WTC11 (cell line): Measurements from ENCODE around the gene COG5. TPM values are rescaled to one million over a fixed set of nuclear protein-coding genes. Genes with fewer than 3 reads are reported as not detected.

ENCODE experiments used
- ATAC-seq: fragments of 200-7000 bp; cut with Tn5 transposase; 2 replicates; pipeline ENCODE4 v1.10.0; 2021; ENCODE audit warnings: mild to moderate bottlenecking, moderate library complexity
- CTCF ChIA-PET: fragments of 300-600 bp; sonication (Branson Sonifier 250); formaldehyde crosslinking; loops from one replicate; lab custom pipeline; 2021; ENCODE audit warnings: antibody characterized with exemption; lab: Charles Lee
- POLR2A ChIA-PET: fragments of 350-600 bp; sonication (Branson Sonifier 250); formaldehyde crosslinking; loops from one replicate; lab custom pipeline; 2021; ENCODE audit warnings: antibody characterized with exemption; lab: Charles Lee
- DNase-seq: peaks from one replicate; pipeline ENCODE4 v3.0.0; 2021; ENCODE audit warnings: low spot score
- H3K27ac Mint-ChIP-seq: 2 replicates; pipeline ENCODE4 v1.8.0; 2021; ENCODE audit warnings: mixed read lengths
- H3K27me3 Mint-ChIP-seq: 2 replicates; pipeline ENCODE4 v1.8.0; 2021; ENCODE audit warnings: low read depth, mild to moderate bottlenecking, moderate library complexity, mixed read lengths
- H3K36me3 Mint-ChIP-seq: 2 replicates; pipeline ENCODE4 v1.8.0; 2021; ENCODE audit warnings: mixed read lengths
- H3K4me1 Mint-ChIP-seq: 2 replicates; pipeline ENCODE4 v1.8.0; 2022; ENCODE audit warnings: mixed read lengths
- H3K4me3 Mint-ChIP-seq: 2 replicates; pipeline ENCODE4 v1.8.0; 2021; ENCODE audit warnings: mild to moderate bottlenecking, moderate library complexity, mixed read lengths
- H3K9me3 Mint-ChIP-seq: 2 replicates; pipeline ENCODE4 v1.8.0; 2021; ENCODE audit warnings: mixed read lengths
- CBFB ChIP-seq: sonication (generic); formaldehyde crosslinking; IDR thresholded peaks from 2 replicates; pipeline ENCODE4 v1.8.1; 2022; ENCODE audit warnings: mild to moderate bottlenecking, low read depth, missing genetic modification reagents
- CTCF ChIP-seq: fragments of 200-600 bp; IDR thresholded peaks from 2 replicates; pipeline ENCODE4 v1.8.0; 2022; ENCODE audit warnings: antibody characterized with exemption
- NFYB ChIP-seq: sonication (generic); formaldehyde crosslinking; conservative IDR thresholded peaks from 2 replicates; pipeline ENCODE4 v1.8.0; 2022; ENCODE audit warnings: low read depth, missing genetic modification reagents
- NR1H2 ChIP-seq: sonication (generic); formaldehyde crosslinking; IDR thresholded peaks from 2 replicates; pipeline ENCODE4 v1.9.0; 2021; ENCODE audit warnings: mild to moderate bottlenecking, moderate library complexity, missing genetic modification reagents
- OVOL2 ChIP-seq: fragments of 250-450 bp; sonication (Bioruptor Pico); IDR thresholded peaks from 2 replicates; pipeline ENCODE4 v1.9.0; 2021; ENCODE audit warnings: mild to moderate bottlenecking, borderline replicate concordance
- PREB ChIP-seq: sonication (generic); formaldehyde crosslinking; IDR thresholded peaks from 2 replicates; pipeline ENCODE4 v1.8.1; 2022; ENCODE audit warnings: mild to moderate bottlenecking, missing genetic modification reagents, moderate library complexity, borderline replicate concordance
- RELA ChIP-seq: sonication (generic); formaldehyde crosslinking; IDR thresholded peaks from 2 replicates; pipeline ENCODE4 v1.8.1; 2022; ENCODE audit warnings: missing genetic modification reagents, mild to moderate bottlenecking, borderline replicate concordance
- TEAD1 ChIP-seq: sonication (generic); formaldehyde crosslinking; IDR thresholded peaks from 2 replicates; pipeline ENCODE4 v1.8.0; 2022; ENCODE audit warnings: mild to moderate bottlenecking, missing genetic modification reagents
- ZNF121 ChIP-seq: sonication (generic); formaldehyde crosslinking; IDR thresholded peaks from 2 replicates; pipeline ENCODE4 v1.8.0; 2023; ENCODE audit warnings: missing genetic modification reagents
- ZNF423 ChIP-seq: fragments of 250-450 bp; sonication (Bioruptor Pico); IDR thresholded peaks from 2 replicates; pipeline ENCODE4 v2.1.2; 2022; ENCODE audit warnings: mild to moderate bottlenecking, moderate library complexity
- ZNF671 ChIP-seq: fragments of 250-450 bp; sonication (Bioruptor Pico); IDR thresholded peaks from 2 replicates; pipeline ENCODE4 v1.8.0; 2021; ENCODE audit warnings: mild to moderate bottlenecking
- total RNA-seq: library from RNA; stranded (reverse); gene quantifications from 3 replicates; pipeline ENCODE4 v1.2.3, GENCODE V29; 2021
- TF ChIP-seq, protein P1 (sequence below): sonication (generic); formaldehyde crosslinking; IDR thresholded peaks from 2 replicates; pipeline ENCODE4 v1.8.1; 2022; ENCODE audit warnings: low read depth, mild to moderate bottlenecking, moderate library complexity, missing genetic modification reagents, borderline replicate concordance
- TF ChIP-seq, protein P2 (sequence below): sonication (generic); formaldehyde crosslinking; IDR thresholded peaks from 2 replicates; pipeline ENCODE4 v1.8.1; 2023; ENCODE audit warnings: mild to moderate bottlenecking, missing genetic modification reagents, moderate library complexity
- TF ChIP-seq, protein P3 (sequence below): sonication (generic); formaldehyde crosslinking; IDR thresholded peaks from 2 replicates; pipeline ENCODE4 v1.8.0; 2022; ENCODE audit warnings: mild to moderate bottlenecking, missing genetic modification reagents
- TF ChIP-seq, protein P4 (sequence below): sonication (generic); formaldehyde crosslinking; conservative IDR thresholded peaks from 2 replicates; pipeline ENCODE4 v1.8.1; 2023; ENCODE audit warnings: mild to moderate bottlenecking, low read depth, missing genetic modification reagents, moderate library complexity
- TF ChIP-seq, protein P5 (sequence below): sonication (generic); formaldehyde crosslinking; IDR thresholded peaks from 2 replicates; pipeline ENCODE4 v1.8.0; 2023; ENCODE audit warnings: mild to moderate bottlenecking, missing genetic modification reagents
- TF ChIP-seq, protein P6 (sequence below): sonication (generic); formaldehyde crosslinking; conservative IDR thresholded peaks from 2 replicates; pipeline ENCODE4 v1.8.1; 2022; ENCODE audit warnings: mild to moderate bottlenecking, missing genetic modification reagents
- TF ChIP-seq, protein P7 (sequence below): fragments of 250-450 bp; sonication (Bioruptor Pico); IDR thresholded peaks from 2 replicates; pipeline ENCODE4 v1.9.0; 2021; ENCODE audit warnings: mild to moderate bottlenecking

Gene COG5
- total RNA-seq, 1 experiment from 2014 or later: 23.8 TPM

- DNase-seq (no peak), ATAC-seq (no peak)
- H3K4me1 Mint-ChIP-seq: peaks cover 26% of the 10 kb centered on the region
- TF ChIP-seq, protein P1, sequence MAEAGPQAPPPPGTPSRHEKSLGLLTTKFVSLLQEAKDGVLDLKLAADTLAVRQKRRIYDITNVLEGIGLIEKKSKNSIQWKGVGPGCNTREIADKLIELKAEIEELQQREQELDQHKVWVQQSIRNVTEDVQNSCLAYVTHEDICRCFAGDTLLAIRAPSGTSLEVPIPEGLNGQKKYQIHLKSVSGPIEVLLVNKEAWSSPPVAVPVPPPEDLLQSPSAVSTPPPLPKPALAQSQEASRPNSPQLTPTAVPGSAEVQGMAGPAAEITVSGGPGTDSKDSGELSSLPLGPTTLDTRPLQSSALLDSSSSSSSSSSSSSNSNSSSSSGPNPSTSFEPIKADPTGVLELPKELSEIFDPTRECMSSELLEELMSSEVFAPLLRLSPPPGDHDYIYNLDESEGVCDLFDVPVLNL: no peak
- TF ChIP-seq, protein P2, sequence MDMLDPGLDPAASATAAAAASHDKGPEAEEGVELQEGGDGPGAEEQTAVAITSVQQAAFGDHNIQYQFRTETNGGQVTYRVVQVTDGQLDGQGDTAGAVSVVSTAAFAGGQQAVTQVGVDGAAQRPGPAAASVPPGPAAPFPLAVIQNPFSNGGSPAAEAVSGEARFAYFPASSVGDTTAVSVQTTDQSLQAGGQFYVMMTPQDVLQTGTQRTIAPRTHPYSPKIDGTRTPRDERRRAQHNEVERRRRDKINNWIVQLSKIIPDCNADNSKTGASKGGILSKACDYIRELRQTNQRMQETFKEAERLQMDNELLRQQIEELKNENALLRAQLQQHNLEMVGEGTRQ (CRISPR knock-in tag): no peak
- TF ChIP-seq NR1H2 (CRISPR knock-in tag): no peak
- TF ChIP-seq, protein P3, sequence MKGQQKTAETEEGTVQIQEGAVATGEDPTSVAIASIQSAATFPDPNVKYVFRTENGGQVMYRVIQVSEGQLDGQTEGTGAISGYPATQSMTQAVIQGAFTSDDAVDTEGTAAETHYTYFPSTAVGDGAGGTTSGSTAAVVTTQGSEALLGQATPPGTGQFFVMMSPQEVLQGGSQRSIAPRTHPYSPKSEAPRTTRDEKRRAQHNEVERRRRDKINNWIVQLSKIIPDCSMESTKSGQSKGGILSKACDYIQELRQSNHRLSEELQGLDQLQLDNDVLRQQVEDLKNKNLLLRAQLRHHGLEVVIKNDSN (CRISPR knock-in tag): no peak
- no peak for TF ChIP-seq CTCF
- H3K27ac Mint-ChIP-seq: no peak overlapping the region
- H3K9me3 Mint-ChIP-seq: peaks cover 4% of the 10 kb centered on the region
- H3K27me3 Mint-ChIP-seq: no peaks in the 10 kb centered on the region
- ChIA-PET CTCF (interaction anchor here (0.6 kb wide), 1 partner anchor 11 kb away, joined by 4 read pairs; no protein-coding TSS in a partner anchor), POLR2A (no interaction called here)
- H3K36me3 Mint-ChIP-seq: no peaks in the 10 kb centered on the region
- no peak overlapping the region for H3K4me3 Mint-ChIP-seq
These were observed 169.4 kb downstream of the COG5 start for GRCh38 chr7:107394276-107394675.

GRCh38 chr7:107392830-107393229 is 170.9 kb downstream of the COG5 start:
- Mint-ChIP-seq H3K4me3 (no peak overlapping the region), H3K4me1 (peaks cover 28% of the 10 kb centered on the region), H3K36me3 (no peaks in the 10 kb centered on the region), H3K9me3 (peaks cover 3% of the 10 kb centered on the region), H3K27me3 (no peaks in the 10 kb centered on the region; the same call in 1 of the 2 replicates), H3K27ac (no peak overlapping the region)
- DNase-seq (no peak), ATAC-seq (no peak)
- ChIA-PET CTCF (interaction anchor here (0.6 kb wide), 1 partner anchor 624 kb away, joined by 3 read pairs; no protein-coding TSS in a partner anchor), POLR2A (interaction anchor here (0.7 kb wide), 1 partner anchor 187 kb away, joined by 3 read pairs; no protein-coding TSS in a partner anchor)
- TF ChIP-seq TEAD1 (CRISPR knock-in tag) (no peak), PREB (CRISPR knock-in tag) (no peak), CBFB (no peak), OVOL2 (no peak), ZNF423 (CRISPR knock-in tag) (no peak), NFYB (CRISPR knock-in tag) (no peak), RELA (CRISPR knock-in tag) (no peak), ZNF671 (CRISPR knock-in tag) (no peak), ZNF121 (CRISPR knock-in tag) (no peak)
- TF ChIP-seq, protein P4, sequence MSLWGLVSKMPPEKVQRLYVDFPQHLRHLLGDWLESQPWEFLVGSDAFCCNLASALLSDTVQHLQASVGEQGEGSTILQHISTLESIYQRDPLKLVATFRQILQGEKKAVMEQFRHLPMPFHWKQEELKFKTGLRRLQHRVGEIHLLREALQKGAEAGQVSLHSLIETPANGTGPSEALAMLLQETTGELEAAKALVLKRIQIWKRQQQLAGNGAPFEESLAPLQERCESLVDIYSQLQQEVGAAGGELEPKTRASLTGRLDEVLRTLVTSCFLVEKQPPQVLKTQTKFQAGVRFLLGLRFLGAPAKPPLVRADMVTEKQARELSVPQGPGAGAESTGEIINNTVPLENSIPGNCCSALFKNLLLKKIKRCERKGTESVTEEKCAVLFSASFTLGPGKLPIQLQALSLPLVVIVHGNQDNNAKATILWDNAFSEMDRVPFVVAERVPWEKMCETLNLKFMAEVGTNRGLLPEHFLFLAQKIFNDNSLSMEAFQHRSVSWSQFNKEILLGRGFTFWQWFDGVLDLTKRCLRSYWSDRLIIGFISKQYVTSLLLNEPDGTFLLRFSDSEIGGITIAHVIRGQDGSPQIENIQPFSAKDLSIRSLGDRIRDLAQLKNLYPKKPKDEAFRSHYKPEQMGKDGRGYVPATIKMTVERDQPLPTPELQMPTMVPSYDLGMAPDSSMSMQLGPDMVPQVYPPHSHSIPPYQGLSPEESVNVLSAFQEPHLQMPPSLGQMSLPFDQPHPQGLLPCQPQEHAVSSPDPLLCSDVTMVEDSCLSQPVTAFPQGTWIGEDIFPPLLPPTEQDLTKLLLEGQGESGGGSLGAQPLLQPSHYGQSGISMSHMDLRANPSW (CRISPR knock-in tag): no peak
- TF ChIP-seq, protein P5, sequence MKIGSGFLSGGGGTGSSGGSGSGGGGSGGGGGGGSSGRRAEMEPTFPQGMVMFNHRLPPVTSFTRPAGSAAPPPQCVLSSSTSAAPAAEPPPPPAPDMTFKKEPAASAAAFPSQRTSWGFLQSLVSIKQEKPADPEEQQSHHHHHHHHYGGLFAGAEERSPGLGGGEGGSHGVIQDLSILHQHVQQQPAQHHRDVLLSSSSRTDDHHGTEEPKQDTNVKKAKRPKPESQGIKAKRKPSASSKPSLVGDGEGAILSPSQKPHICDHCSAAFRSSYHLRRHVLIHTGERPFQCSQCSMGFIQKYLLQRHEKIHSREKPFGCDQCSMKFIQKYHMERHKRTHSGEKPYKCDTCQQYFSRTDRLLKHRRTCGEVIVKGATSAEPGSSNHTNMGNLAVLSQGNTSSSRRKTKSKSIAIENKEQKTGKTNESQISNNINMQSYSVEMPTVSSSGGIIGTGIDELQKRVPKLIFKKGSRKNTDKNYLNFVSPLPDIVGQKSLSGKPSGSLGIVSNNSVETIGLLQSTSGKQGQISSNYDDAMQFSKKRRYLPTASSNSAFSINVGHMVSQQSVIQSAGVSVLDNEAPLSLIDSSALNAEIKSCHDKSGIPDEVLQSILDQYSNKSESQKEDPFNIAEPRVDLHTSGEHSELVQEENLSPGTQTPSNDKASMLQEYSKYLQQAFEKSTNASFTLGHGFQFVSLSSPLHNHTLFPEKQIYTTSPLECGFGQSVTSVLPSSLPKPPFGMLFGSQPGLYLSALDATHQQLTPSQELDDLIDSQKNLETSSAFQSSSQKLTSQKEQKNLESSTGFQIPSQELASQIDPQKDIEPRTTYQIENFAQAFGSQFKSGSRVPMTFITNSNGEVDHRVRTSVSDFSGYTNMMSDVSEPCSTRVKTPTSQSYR: no peak
- TF ChIP-seq, protein P6, sequence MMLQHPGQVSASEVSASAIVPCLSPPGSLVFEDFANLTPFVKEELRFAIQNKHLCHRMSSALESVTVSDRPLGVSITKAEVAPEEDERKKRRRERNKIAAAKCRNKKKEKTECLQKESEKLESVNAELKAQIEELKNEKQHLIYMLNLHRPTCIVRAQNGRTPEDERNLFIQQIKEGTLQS (CRISPR knock-in tag): no peak
- TF ChIP-seq, protein P7, sequence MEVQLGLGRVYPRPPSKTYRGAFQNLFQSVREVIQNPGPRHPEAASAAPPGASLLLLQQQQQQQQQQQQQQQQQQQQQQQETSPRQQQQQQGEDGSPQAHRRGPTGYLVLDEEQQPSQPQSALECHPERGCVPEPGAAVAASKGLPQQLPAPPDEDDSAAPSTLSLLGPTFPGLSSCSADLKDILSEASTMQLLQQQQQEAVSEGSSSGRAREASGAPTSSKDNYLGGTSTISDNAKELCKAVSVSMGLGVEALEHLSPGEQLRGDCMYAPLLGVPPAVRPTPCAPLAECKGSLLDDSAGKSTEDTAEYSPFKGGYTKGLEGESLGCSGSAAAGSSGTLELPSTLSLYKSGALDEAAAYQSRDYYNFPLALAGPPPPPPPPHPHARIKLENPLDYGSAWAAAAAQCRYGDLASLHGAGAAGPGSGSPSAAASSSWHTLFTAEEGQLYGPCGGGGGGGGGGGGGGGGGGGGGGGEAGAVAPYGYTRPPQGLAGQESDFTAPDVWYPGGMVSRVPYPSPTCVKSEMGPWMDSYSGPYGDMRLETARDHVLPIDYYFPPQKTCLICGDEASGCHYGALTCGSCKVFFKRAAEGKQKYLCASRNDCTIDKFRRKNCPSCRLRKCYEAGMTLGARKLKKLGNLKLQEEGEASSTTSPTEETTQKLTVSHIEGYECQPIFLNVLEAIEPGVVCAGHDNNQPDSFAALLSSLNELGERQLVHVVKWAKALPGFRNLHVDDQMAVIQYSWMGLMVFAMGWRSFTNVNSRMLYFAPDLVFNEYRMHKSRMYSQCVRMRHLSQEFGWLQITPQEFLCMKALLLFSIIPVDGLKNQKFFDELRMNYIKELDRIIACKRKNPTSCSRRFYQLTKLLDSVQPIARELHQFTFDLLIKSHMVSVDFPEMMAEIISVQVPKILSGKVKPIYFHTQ (CRISPR knock-in tag): no peak
